Right cardiac atrium (tissue), 5 donors: ENCODE results near the gene NARS2. TPM values are rescaled to one million over a fixed set of nuclear protein-coding genes. Genes with fewer than 3 reads are reported as not detected.

ENCODE experiments used
- ATAC-seq, 2 donors: fragments of 200-7000 bp; cut with Tn5 transposase; one replicate each; pipeline versions ENCODE4 v1.8.0 to v1.9.1; 2020; ENCODE audit warnings: moderate library complexity in 2 of 2, mild to moderate bottlenecking in 1 of 2
- DNase-seq, 3 donors: peaks; one replicate each; pipeline ENCODE4 v3.0.0-alpha.2; 2020
- H3K27ac ChIP-seq: one replicate; pipeline ENCODE4 v1.5.1; 2013; ENCODE audit warnings: mild to moderate bottlenecking, low read length, control low read depth, moderate library complexity
- H3K27me3 ChIP-seq: one replicate; pipeline ENCODE4 v1.6.1; 2013; ENCODE audit not compliant: control insufficient read depth, insufficient read depth
- H3K4me1 ChIP-seq: one replicate; pipeline ENCODE4 v1.6.1; 2013; ENCODE audit warnings: low read length; ENCODE audit not compliant: control insufficient read depth, insufficient read depth
- H3K4me3 ChIP-seq: one replicate; pipeline ENCODE4 v1.5.1; 2013; ENCODE audit warnings: low read length, control low read depth
- H3K9me3 ChIP-seq: one replicate; pipeline ENCODE4 v1.6.1; 2013; ENCODE audit warnings: low read length; ENCODE audit not compliant: control insufficient read depth
- WGBS: extraction: QIAGEN DNeasy Blood & Tissue Kit; methylation state at CpG from one replicate; pipeline ENCODE4 v1.1.7; 2013; 5-methylcytosine and 5-hydroxymethylcytosine counted together
- intact Hi-C, 4 donors: fragments of 100-400 bp; cut with DNase I; formaldehyde crosslinking; loops; one replicate each; pipeline versions ENCODE4 v1.11.0 to v1.14.0; 2022 to 2023
- polyA plus RNA-seq: library from polyadenylated mRNA; stranded (reverse); fragments of 200-250 nt; gene quantifications from one replicate; pipeline ENCODE4 v1.2.3, GENCODE V29; 2013
- total RNA-seq, 4 donors: library from RNA; stranded (reverse); fragmentation: NEBNext Ultra II Directional; extraction: Animal tissue kit (Norgen Biotek cat#: 25700); gene quantifications; one replicate each; pipeline ENCODE4 v1.2.1, GENCODE V29; 2021
- donor health status: healthy with polysubstance abuse.
- donor health status: DM: no; HTN: yes; CAD: no.
- donor health status: DM: no; HTN: no; CAD: no.
- donor health status: DM: no; HTN: yes; CAD: no; lungs with severe emphysema.
- donor health status: DM: yes; HTN: yes; CAD: no.

Gene NARS2
- total and polyA plus RNA-seq, 5 donors, result 10.2 to 19.1 (median 13.9) TPM

DNA sequence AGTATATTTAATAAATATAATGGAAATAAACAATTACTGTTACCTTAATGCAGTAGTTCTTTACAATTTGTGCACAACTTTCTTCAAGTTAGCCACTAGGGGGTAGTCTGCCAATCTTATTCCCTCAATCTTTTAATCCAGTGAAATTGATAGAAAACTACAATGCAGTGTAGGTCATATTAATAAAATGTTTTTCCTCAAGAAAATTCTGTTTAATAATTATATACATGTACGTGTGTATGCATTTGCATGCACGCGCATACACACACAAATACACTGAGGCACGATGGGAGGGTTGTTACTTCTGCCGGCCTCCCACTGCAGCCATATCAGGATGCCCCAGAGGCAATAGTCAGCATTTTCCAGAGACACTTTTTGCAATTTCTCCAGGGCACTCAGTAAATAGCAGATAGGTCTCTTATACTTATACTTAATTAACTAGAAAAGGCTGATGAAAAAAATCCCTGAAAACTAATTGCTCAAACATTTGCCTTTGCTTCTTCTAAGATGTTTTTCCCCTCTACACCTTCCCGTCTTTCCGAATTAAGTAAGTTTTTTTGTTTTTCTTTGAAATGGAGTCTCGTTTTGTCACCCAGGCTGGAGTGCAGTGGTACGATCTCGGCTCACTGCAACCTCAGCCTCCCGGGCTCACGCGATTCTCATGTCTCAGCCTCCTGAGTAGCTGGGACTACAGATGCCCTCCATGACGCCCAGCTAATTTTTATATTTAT, 160.2 kb downstream of the NARS2 start:
- H3K27me3 ChIP-seq, result no peaks in the 10 kb centered on the region
- H3K9me3 ChIP-seq, result no peaks in the 10 kb centered on the region
- ATAC-seq (no peak), DNase-seq (peak in 1 of 3 donors; percentile 39)
- intact Hi-C loops, result loop anchor here (5.0 to 10.0 kb wide), 7 partner anchors 70 to 270 kb away; no protein-coding TSS in a partner anchor
- H3K4me1 ChIP-seq, result peaks cover 6% of the 10 kb centered on the region
- 90% methylated on average over 14 of the region's 14 CpGs for WGBS
- no peak overlapping the region for H3K4me3 ChIP-seq
- no peak overlapping the region for H3K27ac ChIP-seq

DNA sequence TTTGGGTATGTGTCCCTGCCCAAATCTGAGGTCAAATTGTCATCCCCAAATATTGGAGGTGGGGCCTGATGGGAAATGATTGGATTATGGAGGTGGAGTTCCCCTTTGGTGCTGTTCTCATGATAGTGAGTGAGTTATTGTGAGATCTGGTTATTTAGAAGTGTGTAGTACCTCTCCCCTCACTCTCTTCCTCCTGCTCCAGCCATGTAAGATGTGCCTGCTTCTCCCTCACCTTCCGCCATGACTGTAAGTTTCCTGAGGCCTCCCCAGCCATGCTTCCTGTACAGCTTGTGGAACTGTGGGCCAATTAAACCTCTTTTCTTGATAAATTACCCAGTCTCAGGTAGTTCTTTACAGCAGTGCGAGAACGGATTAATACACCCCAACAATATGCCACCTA, 166.0 kb downstream of the NARS2 start:
- no peak for DNase-seq
- intact Hi-C loops, result no loop called here
- 96% methylated on average over 3 of the region's 3 CpGs for WGBS
- Histone ChIP-seq H3K27ac (no peak overlapping the region), H3K4me1 (no peaks in the 10 kb centered on the region), H3K4me3 (no peak overlapping the region), H3K27me3 (no peaks in the 10 kb centered on the region), H3K9me3 (no peaks in the 10 kb centered on the region)
- ATAC-seq, result no peak

- ATAC-seq (no peak), DNase-seq (no peak)
- Histone ChIP-seq H3K9me3 (no peaks in the 10 kb centered on the region), H3K4me3 (no peak overlapping the region), H3K27me3 (no peaks in the 10 kb centered on the region), H3K27ac (no peak overlapping the region), H3K4me1 (no peaks in the 10 kb centered on the region)
- WGBS, result 80% methylated on average over 3 of the region's 3 CpGs
- intact Hi-C loops, result no loop called here
Measured at GRCh38 chr11:78406568-78407196, 168.0 kb downstream of the NARS2 start.

DNA sequence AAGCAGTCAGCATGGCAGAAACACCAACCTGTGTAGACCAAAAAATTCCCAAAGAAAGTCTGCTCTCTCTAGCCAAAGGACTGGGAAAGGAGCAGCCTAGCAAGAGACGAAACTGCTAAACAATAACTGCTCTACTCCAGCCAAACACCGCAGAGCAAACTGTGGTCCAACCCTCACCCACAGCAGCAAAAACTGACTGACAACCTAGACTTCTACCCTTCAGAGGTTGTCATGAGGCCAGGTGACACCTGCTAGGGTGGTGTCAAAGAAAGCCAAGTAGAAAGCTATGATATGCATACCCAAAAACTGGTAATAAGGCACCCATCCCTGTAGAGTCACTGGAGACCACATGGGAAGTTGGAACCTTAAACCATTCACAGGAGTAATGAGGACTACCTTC, 168.9 kb downstream of the NARS2 start:
- intact Hi-C loops, result no loop called here

DNA sequence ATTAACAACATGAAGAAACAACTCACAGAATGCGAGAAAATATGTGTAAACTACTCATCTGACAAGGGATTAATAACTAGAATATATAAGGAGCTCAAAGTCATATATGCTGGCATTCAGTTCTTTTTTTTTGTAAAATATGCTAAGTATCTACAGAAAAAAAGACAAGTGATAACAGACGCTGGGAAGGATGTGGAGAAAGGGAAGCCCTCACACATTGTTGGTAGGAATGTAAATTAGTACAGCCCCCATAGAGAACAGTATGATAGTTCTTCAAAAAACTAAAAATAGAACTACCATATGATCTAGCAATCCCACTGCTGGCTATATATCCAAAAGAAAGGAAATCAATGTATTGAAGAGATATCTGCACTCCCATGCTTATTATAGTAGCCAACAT, 170.9 kb downstream of the NARS2 start:
- intact Hi-C loops, result no loop called here
- DNase-seq (no peak), ATAC-seq (no peak)
- Histone ChIP-seq H3K4me3 (no peak overlapping the region), H3K27me3 (no peaks in the 10 kb centered on the region), H3K4me1 (no peaks in the 10 kb centered on the region), H3K27ac (no peak overlapping the region), H3K9me3 (no peaks in the 10 kb centered on the region)
- WGBS, result 62% methylated on average over 2 of the region's 2 CpGs

More for the DNA sequence above, 168.9 kb downstream of the NARS2 start:
- Histone ChIP-seq H3K4me1 (no peaks in the 10 kb centered on the region), H3K9me3 (no peaks in the 10 kb centered on the region), H3K27ac (no peak overlapping the region), H3K27me3 (no peaks in the 10 kb centered on the region), H3K4me3 (no peak overlapping the region)
- no peak for DNase-seq
- no peak for ATAC-seq
- 93% methylated on average over 2 of the region's 2 CpGs for WGBS

DNA sequence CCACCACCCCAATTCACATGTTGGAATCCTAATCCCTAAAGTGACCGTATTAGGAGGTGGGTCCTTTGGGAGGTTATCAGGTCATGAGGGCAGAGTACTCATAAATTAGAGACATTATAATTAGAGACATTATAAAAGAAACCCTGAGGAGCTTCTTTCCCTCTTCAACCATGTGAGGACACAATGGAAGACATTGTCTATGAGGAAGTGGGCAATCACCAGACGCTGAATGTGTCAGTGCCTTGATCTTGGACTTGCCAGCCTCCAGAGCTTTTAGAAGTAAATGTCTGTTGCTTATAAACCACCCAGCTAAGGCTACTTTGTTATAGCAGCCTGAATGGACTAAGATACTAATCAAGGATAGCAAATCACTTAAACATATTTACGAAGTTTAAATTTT, 171.8 kb downstream of the NARS2 start:
- DNase-seq, result no peak
- no peaks in the 10 kb centered on the region for H3K27me3 ChIP-seq
- no peak overlapping the region for H3K4me3 ChIP-seq
- H3K9me3 ChIP-seq, result no peaks in the 10 kb centered on the region
- ATAC-seq, result no peak
- intact Hi-C loops, result no loop called here
- H3K4me1 ChIP-seq, result no peaks in the 10 kb centered on the region
- WGBS, result 96% methylated on average over 3 of the region's 3 CpGs
- no peak overlapping the region for H3K27ac ChIP-seq

DNA sequence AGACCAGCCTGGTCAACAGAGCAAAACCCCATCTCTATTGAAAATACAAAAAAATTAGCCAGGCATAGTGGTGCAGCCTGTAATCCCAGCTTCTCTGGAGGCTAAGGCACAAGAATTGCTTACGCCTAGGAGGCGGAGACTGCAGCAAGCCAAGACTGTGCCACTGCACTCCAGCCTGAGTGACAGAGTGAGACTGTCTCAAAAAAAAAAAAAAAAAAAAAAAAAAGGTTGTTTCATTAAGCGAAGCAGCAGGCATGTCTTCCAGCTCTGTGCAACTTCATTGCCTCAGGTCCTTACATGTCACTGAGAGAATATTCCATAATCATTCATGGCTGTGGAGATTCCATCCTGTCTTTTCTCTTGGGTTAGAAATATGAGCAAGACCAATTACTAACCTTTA, 174.0 kb downstream of the NARS2 start:
- intact Hi-C loops, result no loop called here
- DNase-seq, result no peak
- Histone ChIP-seq H3K4me1 (peaks cover 3% of the 10 kb centered on the region), H3K9me3 (no peaks in the 10 kb centered on the region), H3K27ac (no peak overlapping the region), H3K27me3 (no peaks in the 10 kb centered on the region), H3K4me3 (no peak overlapping the region)
- peak; percentile 28 to 31 for ATAC-seq
- 93% methylated on average over 3 of the region's 3 CpGs for WGBS

DNA sequence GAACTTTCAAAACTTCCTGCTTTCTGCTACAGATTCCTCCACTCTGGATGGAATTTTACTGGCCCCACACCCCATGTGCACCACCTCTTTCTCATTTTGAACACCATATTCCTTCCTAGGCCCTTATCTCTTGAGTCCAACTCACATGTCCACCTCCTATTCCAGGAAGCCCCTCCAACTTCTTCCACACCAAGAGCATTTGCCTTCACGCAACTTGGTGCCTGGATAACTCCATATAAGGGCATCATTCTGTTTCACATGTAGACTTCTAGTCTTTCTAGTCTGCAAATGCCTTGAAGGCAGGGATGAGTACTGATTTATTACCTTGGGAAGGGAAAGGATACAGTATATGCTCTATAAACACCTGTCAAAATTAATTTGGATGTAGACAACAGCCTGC, 174.5 kb downstream of the NARS2 start:
- intact Hi-C loops, result no loop called here
- no peak overlapping the region for H3K4me3 ChIP-seq
- 93% methylated on average over 1 of the region's 1 CpG for WGBS
- H3K9me3 ChIP-seq, result no peaks in the 10 kb centered on the region
- DNase-seq, result no peak
- no peak overlapping the region for H3K27ac ChIP-seq
- peak in 1 of 2 donors; percentile 13 for ATAC-seq
- peaks cover 3% of the 10 kb centered on the region for H3K4me1 ChIP-seq
- no peaks in the 10 kb centered on the region for H3K27me3 ChIP-seq

GRCh38 chr11:78399136-78399535, 175.5 kb downstream of the NARS2 start:
- Histone ChIP-seq H3K27ac (no peak overlapping the region), H3K4me1 (peaks cover 3% of the 10 kb centered on the region), H3K27me3 (no peaks in the 10 kb centered on the region), H3K9me3 (no peaks in the 10 kb centered on the region), H3K4me3 (no peak overlapping the region)
- DNase-seq (no peak), ATAC-seq (no peak)
- intact Hi-C loops, result no loop called here
- 82% methylated on average over 4 of the region's 4 CpGs for WGBS

GRCh38 chr11:78398715-78399114, 175.9 kb downstream of the NARS2 start:
- Histone ChIP-seq H3K9me3 (no peaks in the 10 kb centered on the region), H3K4me1 (peaks cover 3% of the 10 kb centered on the region), H3K27ac (no peak overlapping the region), H3K27me3 (no peaks in the 10 kb centered on the region), H3K4me3 (no peak overlapping the region)
- WGBS, result 65% methylated on average over 1 of the region's 1 CpG
- ATAC-seq (no peak), DNase-seq (no peak)
- intact Hi-C loops, result no loop called here

DNA sequence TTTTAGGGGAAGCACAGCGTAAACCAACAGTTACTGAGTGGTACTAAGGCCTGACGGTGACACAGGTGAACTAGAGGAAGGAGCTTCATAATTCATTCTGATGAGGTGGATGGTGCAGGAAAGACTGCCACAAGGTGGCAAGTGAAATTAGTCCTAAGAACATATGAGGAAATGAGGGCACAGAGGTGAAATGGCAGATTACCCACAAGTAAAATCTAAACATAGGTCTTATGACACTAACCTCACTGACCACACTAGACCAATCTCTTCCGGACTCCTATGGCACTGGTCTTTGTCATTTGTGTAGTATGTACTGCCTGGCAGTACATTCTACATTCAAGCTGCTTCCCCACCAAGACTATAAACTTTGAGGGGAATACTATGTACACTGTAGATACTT, 177.3 kb downstream of the NARS2 start:
- DNase-seq (no peak), ATAC-seq (no peak)
- no peak overlapping the region for H3K27ac ChIP-seq
- no peaks in the 10 kb centered on the region for H3K9me3 ChIP-seq
- peaks cover 7% of the 10 kb centered on the region for H3K4me1 ChIP-seq
- 90% methylated on average over 3 of the region's 3 CpGs for WGBS
- intact Hi-C loops, result no loop called here
- H3K4me3 ChIP-seq, result no peak overlapping the region
- no peaks in the 10 kb centered on the region for H3K27me3 ChIP-seq
